ENCODE measurements around the gene HNRNPLL. TPM values are rescaled to one million over a fixed set of nuclear protein-coding genes. Genes with fewer than 3 reads are reported as not detected.

Gene HNRNPLL
- total RNA-seq, 1 donor: 46.0 TPM

GRCh38 chr2:38626326-38627035, 23.8 kb upstream of the HNRNPLL start:
- Histone ChIP-seq H3K4me2 (ENCODE audit: insufficient read depth, low read length) (no peak overlapping the region), H3K9me3 (ENCODE audit: low read depth, low read length) (no peaks in the 10 kb centered on the region), H3K27me3 (ENCODE audit: insufficient read depth, low read length) (peaks cover 9% of the 10 kb centered on the region)

GRCh38 chr2:38622210-38622609, 19.5 kb upstream of the HNRNPLL start:
- Histone ChIP-seq H3K36me3 (ENCODE audit: insufficient read depth, low read length) (no peaks in the 10 kb centered on the region), H2AFZ (ENCODE audit: low read length) (no peak overlapping the region), H3K27ac (ENCODE audit: low read depth, low read length) (no peak overlapping the region), H3K4me2 (ENCODE audit: insufficient read depth, low read length) (no peak overlapping the region), H3K4me3 (ENCODE audit: insufficient read depth, low read length) (no peak overlapping the region), H3K79me2 (ENCODE audit: insufficient read depth, low read length) (no peaks in the 10 kb centered on the region), H4K20me1 (ENCODE audit: insufficient read depth, low read length) (no peaks in the 10 kb centered on the region), H3K27me3 (ENCODE audit: insufficient read depth, low read length) (peaks cover 9% of the 10 kb centered on the region), H3K4me1 (ENCODE audit: insufficient read depth, low read length) (peaks cover 9% of the 10 kb centered on the region), H3K9me3 (ENCODE audit: low read depth, low read length) (no peaks in the 10 kb centered on the region)
- TF ChIP-seq CTCF (IDR thresholded peaks at IDR 0.05; ENCODE audit: extremely low read depth, low read depth, low read length): no peak
- peak; percentile 41 for DNase-seq (ENCODE audit: insufficient read length, low spot score, missing footprints)

More at GRCh38 chr2:38626326-38627035, 23.8 kb upstream of the HNRNPLL start:
- Histone ChIP-seq H3K27ac (ENCODE audit: low read depth, low read length) (no peak overlapping the region), H3K4me3 (ENCODE audit: insufficient read depth, low read length) (no peak overlapping the region), H3K36me3 (ENCODE audit: insufficient read depth, low read length) (no peaks in the 10 kb centered on the region), H3K4me1 (ENCODE audit: insufficient read depth, low read length) (no peaks in the 10 kb centered on the region), H4K20me1 (ENCODE audit: insufficient read depth, low read length) (no peaks in the 10 kb centered on the region), H3K79me2 (ENCODE audit: insufficient read depth, low read length) (no peaks in the 10 kb centered on the region), H2AFZ (ENCODE audit: low read length) (no peak overlapping the region)
- DNase-seq (ENCODE audit: insufficient read length, low spot score, missing footprints): no peak
- TF ChIP-seq CTCF (IDR thresholded peaks at IDR 0.05; ENCODE audit: extremely low read depth, low read depth, low read length): no peak

- no peak overlapping the region for H3K27ac ChIP-seq (ENCODE audit: low read depth, low read length)
These were observed 18.3 kb upstream of the HNRNPLL start for GRCh38 chr2:38621018-38621417.

More at GRCh38 chr2:38621018-38621417, 18.3 kb upstream of the HNRNPLL start:
- H3K4me2 ChIP-seq (ENCODE audit: insufficient read depth, low read length): no peak overlapping the region
- H3K27me3 ChIP-seq (ENCODE audit: insufficient read depth, low read length): no peaks in the 10 kb centered on the region
- no peak for TF ChIP-seq CTCF (IDR thresholded peaks at IDR 0.05; ENCODE audit: extremely low read depth, low read depth, low read length)
- no peaks in the 10 kb centered on the region for H3K36me3 ChIP-seq (ENCODE audit: insufficient read depth, low read length)
- no peak for DNase-seq (ENCODE audit: insufficient read length, low spot score, missing footprints)
- no peaks in the 10 kb centered on the region for H3K79me2 ChIP-seq (ENCODE audit: insufficient read depth, low read length)
- no peaks in the 10 kb centered on the region for H4K20me1 ChIP-seq (ENCODE audit: insufficient read depth, low read length)
- H3K9me3 ChIP-seq (ENCODE audit: low read depth, low read length): no peaks in the 10 kb centered on the region
- H2AFZ ChIP-seq (ENCODE audit: low read length): no peak overlapping the region
- no peak overlapping the region for H3K4me3 ChIP-seq (ENCODE audit: insufficient read depth, low read length)
- peaks cover 9% of the 10 kb centered on the region for H3K4me1 ChIP-seq (ENCODE audit: insufficient read depth, low read length)
